ENCODE results near the gene SLC37A1.

DNA sequence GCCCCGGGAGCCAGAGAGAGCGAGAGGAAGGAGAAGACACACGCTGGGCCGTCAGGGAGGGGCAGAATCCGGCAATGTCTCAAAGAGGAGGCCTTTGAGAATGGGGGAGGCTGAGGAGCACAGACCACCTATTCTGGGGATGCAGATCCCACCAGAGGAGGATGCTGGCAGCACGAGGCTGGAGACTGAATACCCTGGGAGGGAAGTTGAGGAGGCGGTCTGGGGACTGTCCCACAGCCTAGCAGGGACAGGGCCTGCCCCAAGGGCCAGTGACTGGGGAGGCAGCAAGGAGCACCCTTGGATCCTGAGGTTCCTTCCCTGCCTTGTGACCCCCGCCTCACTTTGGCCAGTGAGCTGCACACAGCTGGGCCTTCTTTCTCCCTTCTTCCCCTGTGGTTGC, 49.2 kb downstream of the SLC37A1 start:
- TF ChIP-seq POLR2A (IDR thresholded peaks at IDR 0.05) = no peak
- TF ChIP-seq, protein P1, sequence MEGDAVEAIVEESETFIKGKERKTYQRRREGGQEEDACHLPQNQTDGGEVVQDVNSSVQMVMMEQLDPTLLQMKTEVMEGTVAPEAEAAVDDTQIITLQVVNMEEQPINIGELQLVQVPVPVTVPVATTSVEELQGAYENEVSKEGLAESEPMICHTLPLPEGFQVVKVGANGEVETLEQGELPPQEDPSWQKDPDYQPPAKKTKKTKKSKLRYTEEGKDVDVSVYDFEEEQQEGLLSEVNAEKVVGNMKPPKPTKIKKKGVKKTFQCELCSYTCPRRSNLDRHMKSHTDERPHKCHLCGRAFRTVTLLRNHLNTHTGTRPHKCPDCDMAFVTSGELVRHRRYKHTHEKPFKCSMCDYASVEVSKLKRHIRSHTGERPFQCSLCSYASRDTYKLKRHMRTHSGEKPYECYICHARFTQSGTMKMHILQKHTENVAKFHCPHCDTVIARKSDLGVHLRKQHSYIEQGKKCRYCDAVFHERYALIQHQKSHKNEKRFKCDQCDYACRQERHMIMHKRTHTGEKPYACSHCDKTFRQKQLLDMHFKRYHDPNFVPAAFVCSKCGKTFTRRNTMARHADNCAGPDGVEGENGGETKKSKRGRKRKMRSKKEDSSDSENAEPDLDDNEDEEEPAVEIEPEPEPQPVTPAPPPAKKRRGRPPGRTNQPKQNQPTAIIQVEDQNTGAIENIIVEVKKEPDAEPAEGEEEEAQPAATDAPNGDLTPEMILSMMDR (IDR thresholded peaks at IDR 0.05) = no peak

Data from uterus (tissue), 2 donors.